ENCODE measurements around the gene AKAP9.

DNA sequence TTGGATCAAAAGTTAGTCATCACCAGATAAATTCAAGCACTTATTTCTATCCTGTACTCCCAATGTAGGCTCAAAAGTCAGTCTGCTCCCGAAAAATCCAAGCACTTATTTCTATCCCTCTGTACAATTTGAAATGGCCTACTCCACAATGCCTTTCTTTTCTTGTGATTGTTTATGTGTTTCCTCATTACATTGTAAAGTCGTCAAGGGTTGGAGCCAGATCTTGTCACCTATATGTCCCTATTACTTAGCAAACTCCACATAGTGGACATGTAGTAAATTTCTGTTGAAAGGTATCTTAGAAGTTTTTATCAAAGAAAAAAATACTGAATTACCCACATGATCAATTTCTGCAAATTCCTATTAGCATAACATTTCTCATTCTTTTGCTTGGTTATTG lies 111.5 kb downstream of the AKAP9 start:
- TF ChIP-seq MTA1 (IDR thresholded peaks at IDR 0.05; ENCODE audit: borderline replicate concordance) (no peak), YY1 (IDR thresholded peaks at IDR 0.05; ENCODE audit: borderline replicate concordance in 1 of 3, control insufficient read depth in 1 of 3, extremely low read depth in 1 of 3, insufficient read depth in 3 of 3, insufficient read length in 1 of 3, insufficient replicate concordance in 2 of 3, low read depth in 1 of 3, low read length in 2 of 3) (no peak), FOXM1 (IDR thresholded peaks at IDR 0.05; ENCODE audit: low read depth) (no peak), FOXM1 (CRISPR knock-in tag; IDR thresholded peaks at IDR 0.05; ENCODE audit: low read depth) (no peak), POLR2AphosphoS5 (IDR thresholded peaks at IDR 0.05; ENCODE audit: control insufficient read depth, insufficient read depth, low read depth, low read length) (no peak), BACH1 (tag; IDR thresholded peaks at IDR 0.05) (no peak), BRCA1 (IDR thresholded peaks at IDR 0.05) (no peak), BRCA1 (CRISPR knock-in tag; IDR thresholded peaks at IDR 0.05) (no peak), CTCF (IDR thresholded peaks at IDR 0.05 in 2 of 3, conservative IDR thresholded peaks at IDR 0.05 in 1 of 3; ENCODE audit: insufficient read depth in 2 of 3, low read depth in 1 of 3, low read length in 3 of 3) (no peak)
- TF ChIP-seq, protein P1, sequence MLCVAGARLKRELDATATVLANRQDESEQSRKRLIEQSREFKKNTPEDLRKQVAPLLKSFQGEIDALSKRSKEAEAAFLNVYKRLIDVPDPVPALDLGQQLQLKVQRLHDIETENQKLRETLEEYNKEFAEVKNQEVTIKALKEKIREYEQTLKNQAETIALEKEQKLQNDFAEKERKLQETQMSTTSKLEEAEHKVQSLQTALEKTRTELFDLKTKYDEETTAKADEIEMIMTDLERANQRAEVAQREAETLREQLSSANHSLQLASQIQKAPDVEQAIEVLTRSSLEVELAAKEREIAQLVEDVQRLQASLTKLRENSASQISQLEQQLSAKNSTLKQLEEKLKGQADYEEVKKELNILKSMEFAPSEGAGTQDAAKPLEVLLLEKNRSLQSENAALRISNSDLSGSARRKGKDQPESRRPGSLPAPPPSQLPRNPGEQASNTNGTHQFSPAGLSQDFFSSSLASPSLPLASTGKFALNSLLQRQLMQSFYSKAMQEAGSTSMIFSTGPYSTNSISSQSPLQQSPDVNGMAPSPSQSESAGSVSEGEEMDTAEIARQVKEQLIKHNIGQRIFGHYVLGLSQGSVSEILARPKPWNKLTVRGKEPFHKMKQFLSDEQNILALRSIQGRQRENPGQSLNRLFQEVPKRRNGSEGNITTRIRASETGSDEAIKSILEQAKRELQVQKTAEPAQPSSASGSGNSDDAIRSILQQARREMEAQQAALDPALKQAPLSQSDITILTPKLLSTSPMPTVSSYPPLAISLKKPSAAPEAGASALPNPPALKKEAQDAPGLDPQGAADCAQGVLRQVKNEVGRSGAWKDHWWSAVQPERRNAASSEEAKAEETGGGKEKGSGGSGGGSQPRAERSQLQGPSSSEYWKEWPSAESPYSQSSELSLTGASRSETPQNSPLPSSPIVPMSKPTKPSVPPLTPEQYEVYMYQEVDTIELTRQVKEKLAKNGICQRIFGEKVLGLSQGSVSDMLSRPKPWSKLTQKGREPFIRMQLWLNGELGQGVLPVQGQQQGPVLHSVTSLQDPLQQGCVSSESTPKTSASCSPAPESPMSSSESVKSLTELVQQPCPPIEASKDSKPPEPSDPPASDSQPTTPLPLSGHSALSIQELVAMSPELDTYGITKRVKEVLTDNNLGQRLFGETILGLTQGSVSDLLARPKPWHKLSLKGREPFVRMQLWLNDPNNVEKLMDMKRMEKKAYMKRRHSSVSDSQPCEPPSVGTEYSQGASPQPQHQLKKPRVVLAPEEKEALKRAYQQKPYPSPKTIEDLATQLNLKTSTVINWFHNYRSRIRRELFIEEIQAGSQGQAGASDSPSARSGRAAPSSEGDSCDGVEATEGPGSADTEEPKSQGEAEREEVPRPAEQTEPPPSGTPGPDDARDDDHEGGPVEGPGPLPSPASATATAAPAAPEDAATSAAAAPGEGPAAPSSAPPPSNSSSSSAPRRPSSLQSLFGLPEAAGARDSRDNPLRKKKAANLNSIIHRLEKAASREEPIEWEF (CRISPR knock-in tag; IDR thresholded peaks at IDR 0.05), result no peak
- TF ChIP-seq, protein P2, sequence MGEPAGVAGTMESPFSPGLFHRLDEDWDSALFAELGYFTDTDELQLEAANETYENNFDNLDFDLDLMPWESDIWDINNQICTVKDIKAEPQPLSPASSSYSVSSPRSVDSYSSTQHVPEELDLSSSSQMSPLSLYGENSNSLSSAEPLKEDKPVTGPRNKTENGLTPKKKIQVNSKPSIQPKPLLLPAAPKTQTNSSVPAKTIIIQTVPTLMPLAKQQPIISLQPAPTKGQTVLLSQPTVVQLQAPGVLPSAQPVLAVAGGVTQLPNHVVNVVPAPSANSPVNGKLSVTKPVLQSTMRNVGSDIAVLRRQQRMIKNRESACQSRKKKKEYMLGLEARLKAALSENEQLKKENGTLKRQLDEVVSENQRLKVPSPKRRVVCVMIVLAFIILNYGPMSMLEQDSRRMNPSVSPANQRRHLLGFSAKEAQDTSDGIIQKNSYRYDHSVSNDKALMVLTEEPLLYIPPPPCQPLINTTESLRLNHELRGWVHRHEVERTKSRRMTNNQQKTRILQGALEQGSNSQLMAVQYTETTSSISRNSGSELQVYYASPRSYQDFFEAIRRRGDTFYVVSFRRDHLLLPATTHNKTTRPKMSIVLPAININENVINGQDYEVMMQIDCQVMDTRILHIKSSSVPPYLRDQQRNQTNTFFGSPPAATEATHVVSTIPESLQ (CRISPR knock-in tag; IDR thresholded peaks at IDR 0.05), result no peak
